GM12864 (cell line): ENCODE results near the gene COG7.

Experiments
- DNase-seq: peaks from one replicate; pipeline ENCODE4 v3.0.0-alpha.2; 2011; ENCODE audit warnings: low read depth
- H3K4me3 ChIP-seq: 2 replicates; pipeline ENCODE4 v1.5.1; 2011; ENCODE audit warnings: mild to moderate bottlenecking, low read depth, low read length, control low read depth
- TF ChIP-seq, protein P1 (sequence below): IDR thresholded peaks from 2 replicates; pipeline ENCODE4 v1.5.1; 2011; ENCODE audit warnings: low read depth, mild to moderate bottlenecking, moderate library complexity, low read length, control low read depth, inconsistent platforms; ENCODE audit errors: missing control alignments

The COG7 gene

DNA sequence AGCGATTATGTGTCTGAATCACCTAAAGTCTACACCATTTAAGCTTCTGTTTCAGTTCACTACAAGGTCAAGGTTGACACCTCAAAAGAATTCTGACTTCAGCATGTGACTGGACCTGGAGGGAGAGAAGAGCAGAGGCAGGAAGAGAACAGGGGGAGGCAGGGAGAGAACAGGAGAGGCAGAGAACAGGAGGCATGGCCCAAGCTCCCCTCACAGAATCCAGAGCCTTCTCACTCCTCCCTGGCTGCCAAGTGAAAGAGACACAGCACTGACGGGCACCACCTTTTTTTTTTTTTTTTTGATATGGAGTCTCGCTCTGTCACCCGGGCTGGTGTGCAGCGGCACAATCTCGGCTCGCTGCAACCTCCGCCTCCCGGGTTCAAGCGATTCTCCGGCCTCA is 45.9 kb upstream of the COG7 start:
- TF ChIP-seq, protein P1, sequence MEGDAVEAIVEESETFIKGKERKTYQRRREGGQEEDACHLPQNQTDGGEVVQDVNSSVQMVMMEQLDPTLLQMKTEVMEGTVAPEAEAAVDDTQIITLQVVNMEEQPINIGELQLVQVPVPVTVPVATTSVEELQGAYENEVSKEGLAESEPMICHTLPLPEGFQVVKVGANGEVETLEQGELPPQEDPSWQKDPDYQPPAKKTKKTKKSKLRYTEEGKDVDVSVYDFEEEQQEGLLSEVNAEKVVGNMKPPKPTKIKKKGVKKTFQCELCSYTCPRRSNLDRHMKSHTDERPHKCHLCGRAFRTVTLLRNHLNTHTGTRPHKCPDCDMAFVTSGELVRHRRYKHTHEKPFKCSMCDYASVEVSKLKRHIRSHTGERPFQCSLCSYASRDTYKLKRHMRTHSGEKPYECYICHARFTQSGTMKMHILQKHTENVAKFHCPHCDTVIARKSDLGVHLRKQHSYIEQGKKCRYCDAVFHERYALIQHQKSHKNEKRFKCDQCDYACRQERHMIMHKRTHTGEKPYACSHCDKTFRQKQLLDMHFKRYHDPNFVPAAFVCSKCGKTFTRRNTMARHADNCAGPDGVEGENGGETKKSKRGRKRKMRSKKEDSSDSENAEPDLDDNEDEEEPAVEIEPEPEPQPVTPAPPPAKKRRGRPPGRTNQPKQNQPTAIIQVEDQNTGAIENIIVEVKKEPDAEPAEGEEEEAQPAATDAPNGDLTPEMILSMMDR = no peak
- DNase-seq = no peak
- no peak overlapping the region for H3K4me3 ChIP-seq

DNA sequence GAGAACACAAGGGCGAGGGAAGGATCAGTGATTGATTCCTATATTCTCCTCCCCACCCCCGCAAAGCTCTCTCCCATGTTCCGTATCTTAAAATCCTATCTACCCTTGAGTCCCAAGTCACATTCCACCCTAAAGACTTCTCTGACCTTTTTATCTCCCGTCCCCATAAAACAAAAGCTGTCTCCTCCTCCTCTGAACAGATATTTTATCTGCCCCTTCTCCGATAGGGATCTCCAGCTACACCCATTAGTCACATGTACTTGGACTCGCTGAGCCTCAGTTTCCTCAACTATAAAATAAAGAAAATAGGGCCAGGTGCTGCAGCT is 44.5 kb upstream of the COG7 start:
- no peak overlapping the region for H3K4me3 ChIP-seq
- no peak for DNase-seq
- TF ChIP-seq, protein P1 = no peak

DNA sequence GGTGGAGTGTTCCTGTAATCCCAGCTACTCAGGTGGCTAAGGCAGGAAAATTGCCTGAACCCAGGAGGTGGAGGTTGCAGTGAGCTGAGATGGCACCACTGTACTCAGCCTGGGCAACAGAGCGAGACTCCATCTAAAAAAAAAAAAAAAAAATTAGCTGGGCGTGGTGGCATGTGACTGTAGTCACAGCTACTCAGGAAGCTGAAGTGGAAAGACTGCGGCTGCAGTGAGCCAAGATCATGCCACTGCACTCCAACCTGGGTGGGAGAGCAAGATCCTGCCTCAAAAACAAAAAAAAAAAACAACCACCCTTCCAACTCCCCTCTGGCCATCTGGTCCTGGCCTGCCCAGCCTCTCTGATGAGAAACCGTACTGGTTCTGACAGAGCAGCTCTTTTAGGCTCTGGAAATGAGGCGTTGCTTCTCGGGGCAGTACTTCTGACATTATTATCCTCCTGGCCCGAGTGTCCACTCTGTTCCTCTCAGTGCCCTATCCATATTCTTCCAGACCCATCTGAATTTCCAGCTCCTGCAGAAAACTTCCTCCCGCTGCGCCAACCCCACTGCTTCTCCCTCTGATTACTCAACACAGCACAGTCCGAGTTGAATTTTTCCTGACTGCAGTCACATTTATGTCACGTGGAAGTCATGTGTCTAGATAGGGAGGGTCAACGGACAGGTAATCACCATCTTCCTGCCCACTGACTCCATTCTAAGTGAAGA is 44.0 kb upstream of the COG7 start:
- DNase-seq = no peak
- H3K4me3 ChIP-seq = no peak overlapping the region
- TF ChIP-seq, protein P1 = no peak

DNA sequence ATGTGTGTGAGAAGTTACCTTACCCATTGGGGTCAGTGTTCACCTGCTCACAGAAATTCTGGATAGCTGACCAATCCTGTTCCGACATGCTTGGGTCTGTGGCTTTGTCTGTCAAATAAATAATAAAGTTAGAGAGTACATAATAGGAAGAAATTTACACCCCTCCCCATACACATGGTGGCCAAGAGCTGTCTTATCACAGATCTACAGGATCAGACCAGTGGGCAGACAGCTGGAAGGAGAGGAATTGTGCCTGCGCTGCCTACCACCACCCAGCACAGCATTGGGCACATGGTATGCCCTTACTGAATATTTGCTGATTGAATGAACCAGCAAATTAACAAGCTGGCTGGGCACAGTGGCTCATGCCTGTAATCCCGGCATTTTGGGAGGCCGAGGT is 42.7 kb upstream of the COG7 start:
- no peak overlapping the region for H3K4me3 ChIP-seq
- TF ChIP-seq, protein P1 = no peak
- DNase-seq = no peak

DNA sequence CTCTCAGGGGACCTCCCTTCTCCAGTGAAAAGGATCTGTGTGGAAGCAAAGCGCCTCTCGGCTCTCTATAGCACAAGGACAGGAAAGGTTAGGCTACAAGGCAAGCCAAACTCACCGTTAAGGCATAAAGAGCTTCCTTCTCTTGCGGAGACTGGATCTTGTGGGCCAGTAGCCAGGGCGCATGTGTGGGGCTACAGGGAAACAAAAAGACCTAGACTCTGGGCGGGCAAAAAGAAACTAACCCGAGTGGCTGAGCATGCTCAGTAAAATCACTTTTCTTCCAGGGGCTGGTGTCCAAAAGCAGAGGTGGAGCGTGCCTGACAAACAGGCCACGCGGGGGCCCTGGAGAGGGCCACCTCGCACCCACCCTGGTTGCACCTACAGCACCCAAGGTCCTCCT is 41.2 kb upstream of the COG7 start:
- no peak for DNase-seq
- no peak overlapping the region for H3K4me3 ChIP-seq
- TF ChIP-seq, protein P1 = no peak

DNA sequence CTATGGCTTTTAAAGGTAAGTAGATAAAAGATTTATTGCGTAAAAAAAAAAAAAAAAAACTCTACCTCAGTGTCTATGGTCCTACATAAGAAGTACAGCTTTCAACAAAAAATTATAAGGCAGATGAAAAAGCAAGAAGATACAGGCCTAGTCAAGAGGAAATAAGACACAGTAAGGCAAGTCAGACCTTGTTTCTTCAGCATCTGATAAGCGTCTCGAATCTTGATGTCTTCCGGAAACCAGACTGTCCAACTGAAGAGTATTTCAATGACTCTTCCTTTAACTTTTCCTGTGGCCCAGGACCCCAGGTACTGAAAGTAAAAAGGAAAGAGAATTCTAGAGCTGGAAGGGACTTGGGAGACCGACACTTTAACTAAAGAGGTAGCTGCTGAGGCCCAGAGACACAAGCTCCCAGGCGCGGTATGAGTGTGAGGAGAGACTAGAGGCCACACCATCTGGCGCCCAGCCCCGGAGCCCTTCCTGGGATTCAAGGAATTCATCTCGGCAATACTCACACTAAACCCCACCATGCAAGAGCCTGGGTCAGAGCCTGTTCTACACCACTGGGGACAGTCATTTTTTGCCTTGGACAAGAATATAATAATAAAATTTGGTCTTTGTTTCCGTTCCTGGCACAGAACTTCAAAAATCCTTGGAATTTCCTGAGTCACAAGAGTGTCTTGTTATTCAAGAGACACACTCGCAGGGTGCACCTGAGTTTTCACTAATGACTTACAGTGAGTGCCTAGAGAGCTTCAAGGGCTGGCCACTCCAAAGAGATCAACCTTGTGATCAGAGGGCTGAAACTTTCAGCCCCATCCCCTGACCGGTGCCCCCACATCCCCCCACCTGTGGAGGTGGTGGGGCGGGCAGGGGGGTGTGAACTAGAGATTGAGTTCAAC is 38.8 kb upstream of the COG7 start:
- no peak for DNase-seq
- no peak overlapping the region for H3K4me3 ChIP-seq
- TF ChIP-seq, protein P1 = no peak

DNA sequence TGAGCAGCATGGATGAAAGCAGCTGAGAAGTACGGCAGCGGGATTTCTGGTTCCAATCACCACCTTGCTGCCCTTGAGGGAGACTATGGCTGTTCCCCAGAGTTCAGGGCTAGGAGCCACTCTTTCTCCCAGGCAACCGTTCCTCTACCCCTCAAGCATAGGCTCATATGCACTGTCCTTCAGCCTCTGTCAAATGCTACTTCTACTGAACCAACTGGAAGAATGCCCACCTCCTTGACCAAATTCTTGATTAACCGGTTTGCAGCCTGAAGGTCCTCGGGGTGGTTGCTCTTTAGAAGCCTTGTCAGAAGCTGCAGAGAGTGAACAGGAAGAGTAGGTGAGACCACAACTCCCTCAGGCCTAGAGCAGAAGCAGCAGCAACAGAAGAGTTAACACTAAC is 33.5 kb upstream of the COG7 start:
- TF ChIP-seq, protein P1 = no peak
- DNase-seq = no peak
- H3K4me3 ChIP-seq = no peak overlapping the region
